ENCODE measurements around the gene MRNIP. TPM values are rescaled to one million over a fixed set of nuclear protein-coding genes. Genes with fewer than 3 reads are reported as not detected.

MRNIP gene
- total and polyA plus RNA-seq, 2 of the 8 experiments (the other 6 are each of a cell fraction or from before 2014, with no cell fraction given) = 29.6 TPM

DNA sequence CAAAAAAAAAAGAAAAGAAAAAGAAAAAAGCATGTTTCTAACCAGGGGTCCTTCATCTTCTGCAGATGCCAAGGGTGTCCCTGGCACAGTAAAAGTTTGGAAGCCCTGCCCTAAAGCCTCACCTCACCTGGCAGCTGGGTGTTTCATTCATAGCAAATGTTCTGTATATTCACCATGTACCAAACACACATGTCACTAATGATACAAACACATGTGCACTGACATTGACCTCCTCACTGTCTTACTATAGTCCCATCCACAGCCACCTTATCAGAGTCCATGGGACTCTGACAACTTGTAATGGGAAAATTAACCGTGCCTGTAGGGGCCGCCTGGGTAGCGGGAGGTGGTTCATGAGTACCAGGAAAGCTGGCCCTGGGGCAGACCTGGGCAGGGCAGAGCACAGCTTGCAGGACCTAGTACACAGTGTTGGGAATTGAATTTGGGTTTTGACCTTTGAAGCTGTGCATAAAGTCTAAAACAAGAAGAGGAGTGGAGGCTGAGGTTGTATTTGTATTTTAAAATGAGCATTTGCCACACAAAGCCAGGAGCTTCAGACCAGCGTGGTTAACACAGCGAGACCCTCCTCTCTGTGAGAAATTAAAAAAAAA lies 45.5 kb downstream of the MRNIP start (continued):
- TF ChIP-seq MAFK (IDR thresholded peaks at IDR 0.05; ENCODE audit: low read depth, low read length) = no peak
- no peak for TF ChIP-seq CTBP2 (IDR thresholded peaks at IDR 0.05; ENCODE audit: borderline replicate concordance, insufficient read depth, insufficient read length, low read length)
- TF ChIP-seq HDAC2 (IDR thresholded peaks at IDR 0.05; ENCODE audit: borderline replicate concordance in 1 of 2, low read depth in 2 of 2, low read length in 2 of 2) = no peak
- no peak for TF ChIP-seq SRF (IDR thresholded peaks at IDR 0.05; ENCODE audit: low read depth, low read length)
- no peak for TF ChIP-seq EZH2 (IDR thresholded peaks at IDR 0.05; ENCODE audit: low read depth, low read length, severe bottlenecking)
- no peak for TF ChIP-seq TCF12 (IDR thresholded peaks at IDR 0.05; ENCODE audit: low read depth, low read length)
- TF ChIP-seq, protein P1, sequence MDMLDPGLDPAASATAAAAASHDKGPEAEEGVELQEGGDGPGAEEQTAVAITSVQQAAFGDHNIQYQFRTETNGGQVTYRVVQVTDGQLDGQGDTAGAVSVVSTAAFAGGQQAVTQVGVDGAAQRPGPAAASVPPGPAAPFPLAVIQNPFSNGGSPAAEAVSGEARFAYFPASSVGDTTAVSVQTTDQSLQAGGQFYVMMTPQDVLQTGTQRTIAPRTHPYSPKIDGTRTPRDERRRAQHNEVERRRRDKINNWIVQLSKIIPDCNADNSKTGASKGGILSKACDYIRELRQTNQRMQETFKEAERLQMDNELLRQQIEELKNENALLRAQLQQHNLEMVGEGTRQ (IDR thresholded peaks at IDR 0.05; ENCODE audit: low read length) = no peak
- no peak for TF ChIP-seq RAD21 (IDR thresholded peaks at IDR 0.05 in 1 of 2, conservative IDR thresholded peaks at IDR 0.05 in 1 of 2; ENCODE audit: low read depth in 2 of 2, low read length in 2 of 2)

All from H1 (cell line).